ENCODE data around the gene FOXP1. TPM values are rescaled to one million over a fixed set of nuclear protein-coding genes. Genes with fewer than 3 reads are reported as not detected.

FOXP1 gene
- total RNA-seq, 1 experiment from 2014 or later = 75.3 TPM

GRCh38 chr3:71119171-71119570, 464.4 kb downstream of the FOXP1 start:
- Histone ChIP-seq H3K79me1 (ENCODE audit: insufficient read depth, low read depth, low read length, poor library complexity, severe bottlenecking) (no peaks in the 10 kb centered on the region), H2BK12ac (ENCODE audit: insufficient read length, low read depth, low read length) (no peak overlapping the region), H3K9ac (ENCODE audit: extremely low read depth, insufficient read length, low read length) (no peak overlapping the region), H3K23me2 (ENCODE audit: insufficient read length, low read depth, low read length, poor library complexity, severe bottlenecking) (no peaks in the 10 kb centered on the region), H3K79me2 (ENCODE audit: insufficient read depth, low read length) (no peaks in the 10 kb centered on the region), H3K18ac (ENCODE audit: insufficient read length, low read depth, low read length) (no peak overlapping the region), H3K4ac (ENCODE audit: low read depth, low read length) (no peak overlapping the region), H3K56ac (ENCODE audit: insufficient read length, low read depth, low read length) (no peak overlapping the region), H3K9me3 (ENCODE audit: control insufficient read depth, low read depth, low read length) (no peaks in the 10 kb centered on the region), H2AK5ac (ENCODE audit: insufficient read length, low read length) (no peak overlapping the region), H3K23ac (ENCODE audit: insufficient read length, low read depth, low read length) (no peak overlapping the region), H3K14ac (ENCODE audit: insufficient read depth, low read length) (no peak overlapping the region), H3K4me2 (ENCODE audit: insufficient read depth, insufficient read length, low read length) (no peak overlapping the region), H2AFZ (ENCODE audit: low read length) (no peak overlapping the region), H2BK20ac (ENCODE audit: low read depth, low read length, poor library complexity, severe bottlenecking) (no peak overlapping the region), H3T11ph (ENCODE audit: low read length) (no peak overlapping the region), H4K91ac (ENCODE audit: insufficient read length, low read depth, low read length) (no peak overlapping the region), H2BK120ac (ENCODE audit: low read depth, low read length, poor library complexity, severe bottlenecking) (no peak overlapping the region), H4K20me1 (ENCODE audit: control insufficient read depth, insufficient read depth, insufficient read length) (no peaks in the 10 kb centered on the region), H3K27me3 (ENCODE audit: insufficient read depth, low read length) (no peaks in the 10 kb centered on the region), H4K5ac (ENCODE audit: insufficient read length, low read depth, low read length) (no peak overlapping the region), H3K4me1 (ENCODE audit: insufficient read depth, low read length) (0 out of 2 replicates have a peak, but pooled peaks cover 3% of the 10 kb centered on the region), H4K8ac (replicated peaks; ENCODE audit: insufficient read length, low read depth, low read length) (no peak overlapping the region), H2BK15ac (ENCODE audit: low read depth, low read length) (no peak overlapping the region), H2BK5ac (ENCODE audit: insufficient read length, low read length) (no peak overlapping the region), H3K27ac (ENCODE audit: insufficient read length, low read depth, low read length) (no peak overlapping the region)
- peaks cover 20 to 21% of the 10 kb centered on the region in 2 experiments for H3K4me1 Mint-ChIP-seq
- no peak overlapping the region for H3K4me3 Mint-ChIP-seq
- no peaks in the 10 kb centered on the region for H3K9me3 Mint-ChIP-seq
- no peak for TF ChIP-seq CTCF (conservative IDR thresholded peaks at IDR 0.05)
- H3K36me3 Mint-ChIP-seq (ENCODE audit: insufficient read depth in 1 of 3, low read depth in 3 of 3) = no peaks in the 10 kb centered on the region
- DNase-seq = no peak
- no CpG with 5 or more reads among the region's 2 CpGs for WGBS (ENCODE audit: extremely low coverage, insufficient read length, low lambda C conversion rate)
- H3K27me3 Mint-ChIP-seq (ENCODE audit: low read depth) = no peaks in the 10 kb centered on the region; the same call in 1 of the 2 replicates
- H3K27ac Mint-ChIP-seq = no peak overlapping the region

All from H9 (cell line).